ENCODE data around the gene SLC30A3. TPM values are rescaled to one million over a fixed set of nuclear protein-coding genes. Genes with fewer than 3 reads are reported as not detected.

Gene SLC30A3
- total and polyA plus RNA-seq, 3 donors from 2014 or later: 111 to 160 (median 130) TPM

DNA sequence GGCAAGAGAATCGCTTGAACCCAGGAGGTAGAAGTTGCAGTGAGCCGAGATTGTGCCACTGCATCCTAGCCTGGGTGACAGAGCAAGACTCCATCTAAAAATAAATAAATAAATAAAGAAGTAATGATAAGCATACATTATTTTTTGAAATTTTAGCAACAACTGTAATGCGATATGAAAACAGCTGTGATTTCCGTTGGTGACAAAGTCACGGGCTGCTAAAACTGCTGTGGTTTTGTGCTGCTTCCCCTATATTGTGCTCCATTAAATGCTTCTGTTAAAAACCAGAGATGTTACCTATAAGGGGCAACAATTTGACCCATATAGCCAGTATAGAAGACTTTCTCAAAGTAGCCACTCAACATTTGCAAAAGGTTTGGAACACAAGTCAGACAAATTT is 27.7 kb upstream of the SLC30A3 start:
- WGBS, 2 donors: 90 to 91% methylated on average over 5 of the region's 5 CpGs
- no peak overlapping the region for H3K4me3 ChIP-seq
- no peaks in the 10 kb centered on the region for H3K4me1 ChIP-seq
- no peaks in the 10 kb centered on the region for H3K27me3 ChIP-seq
- intact Hi-C loops (cut with DNase I; ENCODE audit: low total_unique reads): no loop called here
- no peaks in the 10 kb centered on the region for H3K36me3 ChIP-seq (ENCODE audit: low read depth, missing control alignments)
- H3K9me3 ChIP-seq: no peaks in the 10 kb centered on the region
- no peak for DNase-seq
- H3K27ac ChIP-seq: no peak overlapping the region
- TF ChIP-seq, protein P1, sequence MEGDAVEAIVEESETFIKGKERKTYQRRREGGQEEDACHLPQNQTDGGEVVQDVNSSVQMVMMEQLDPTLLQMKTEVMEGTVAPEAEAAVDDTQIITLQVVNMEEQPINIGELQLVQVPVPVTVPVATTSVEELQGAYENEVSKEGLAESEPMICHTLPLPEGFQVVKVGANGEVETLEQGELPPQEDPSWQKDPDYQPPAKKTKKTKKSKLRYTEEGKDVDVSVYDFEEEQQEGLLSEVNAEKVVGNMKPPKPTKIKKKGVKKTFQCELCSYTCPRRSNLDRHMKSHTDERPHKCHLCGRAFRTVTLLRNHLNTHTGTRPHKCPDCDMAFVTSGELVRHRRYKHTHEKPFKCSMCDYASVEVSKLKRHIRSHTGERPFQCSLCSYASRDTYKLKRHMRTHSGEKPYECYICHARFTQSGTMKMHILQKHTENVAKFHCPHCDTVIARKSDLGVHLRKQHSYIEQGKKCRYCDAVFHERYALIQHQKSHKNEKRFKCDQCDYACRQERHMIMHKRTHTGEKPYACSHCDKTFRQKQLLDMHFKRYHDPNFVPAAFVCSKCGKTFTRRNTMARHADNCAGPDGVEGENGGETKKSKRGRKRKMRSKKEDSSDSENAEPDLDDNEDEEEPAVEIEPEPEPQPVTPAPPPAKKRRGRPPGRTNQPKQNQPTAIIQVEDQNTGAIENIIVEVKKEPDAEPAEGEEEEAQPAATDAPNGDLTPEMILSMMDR (IDR thresholded peaks at IDR 0.05): no peak
- no peak for TF ChIP-seq POLR2A (IDR thresholded peaks at IDR 0.05)

DNA sequence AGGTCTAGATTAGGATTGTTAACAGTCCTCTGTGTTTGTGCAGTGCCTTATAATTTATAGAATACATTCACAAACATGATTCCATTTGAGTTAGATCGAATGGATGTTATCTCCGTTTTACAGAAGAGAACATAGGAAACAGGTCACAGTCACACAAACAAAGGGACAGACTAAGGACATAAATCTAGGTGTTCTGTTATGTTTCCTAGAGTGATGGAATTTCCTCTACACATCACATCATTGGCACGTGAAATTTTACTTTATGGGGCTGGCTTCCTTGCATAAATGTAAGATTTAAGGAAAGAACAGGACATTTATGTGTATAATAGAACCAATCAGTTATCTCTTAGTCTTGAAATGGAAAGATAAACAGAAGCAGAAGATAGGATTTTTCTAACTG is 25.8 kb upstream of the SLC30A3 start:
- intact Hi-C loops (cut with DNase I; ENCODE audit: low total_unique reads): no loop called here
- no peaks in the 10 kb centered on the region for H3K36me3 ChIP-seq (ENCODE audit: low read depth, missing control alignments)
- no peak overlapping the region for H3K4me3 ChIP-seq
- DNase-seq: no peak
- no peak overlapping the region for H3K27ac ChIP-seq
- no peaks in the 10 kb centered on the region for H3K4me1 ChIP-seq
- 59 to 73% methylated on average over 3 of the region's 3 CpGs for WGBS, 2 donors
- H3K27me3 ChIP-seq: no peaks in the 10 kb centered on the region
- TF ChIP-seq, protein P1 (IDR thresholded peaks at IDR 0.05): no peak
- no peak for TF ChIP-seq POLR2A (IDR thresholded peaks at IDR 0.05)
- no peaks in the 10 kb centered on the region for H3K9me3 ChIP-seq

DNA sequence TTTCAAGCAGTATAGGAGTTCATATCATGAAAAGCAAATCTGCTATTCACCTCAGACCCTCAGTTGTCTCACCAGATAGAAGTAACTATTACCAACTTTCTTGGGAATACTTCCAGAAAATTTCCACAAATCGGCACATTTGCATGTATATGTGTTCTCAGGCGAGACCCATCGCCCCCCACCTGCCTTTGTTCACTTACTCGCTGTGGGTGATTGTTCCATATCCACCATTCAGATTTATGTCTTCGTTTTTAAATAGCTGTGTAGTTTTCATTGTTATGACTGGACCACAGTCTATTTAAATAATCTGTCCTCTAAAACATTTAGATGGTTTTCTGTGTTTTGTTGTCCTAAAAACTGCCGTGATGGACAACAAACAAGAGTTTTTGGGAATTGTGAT is 22.6 kb upstream of the SLC30A3 start:
- Histone ChIP-seq H3K27me3 (no peaks in the 10 kb centered on the region), H3K36me3 (ENCODE audit: low read depth, missing control alignments) (no peaks in the 10 kb centered on the region), H3K27ac (no peak overlapping the region), H3K9me3 (no peaks in the 10 kb centered on the region), H3K4me3 (no peak overlapping the region), H3K4me1 (peaks cover 27% of the 10 kb centered on the region)
- TF ChIP-seq, protein P1 (IDR thresholded peaks at IDR 0.05): no peak
- no peak for TF ChIP-seq POLR2A (IDR thresholded peaks at IDR 0.05)
- intact Hi-C loops (cut with DNase I; ENCODE audit: low total_unique reads): no loop called here
- WGBS, 2 donors: 84 to 94% methylated on average over 6 of the region's 6 CpGs
- DNase-seq: no peak

- H3K27ac ChIP-seq: no peak overlapping the region
- H3K36me3 ChIP-seq (ENCODE audit: low read depth, missing control alignments): no peaks in the 10 kb centered on the region
- no peak overlapping the region for H3K4me3 ChIP-seq
- no peaks in the 10 kb centered on the region for H3K27me3 ChIP-seq
- peaks cover 32% of the 10 kb centered on the region for H3K4me1 ChIP-seq
- WGBS, 2 donors: 71 to 90% methylated on average over 1 of the region's 1 CpG
- no peak for TF ChIP-seq POLR2A (IDR thresholded peaks at IDR 0.05)
- TF ChIP-seq, protein P1 (IDR thresholded peaks at IDR 0.05): no peak
- no peaks in the 10 kb centered on the region for H3K9me3 ChIP-seq
- DNase-seq: no peak
- intact Hi-C loops (cut with DNase I; ENCODE audit: low total_unique reads): no loop called here
These were observed 22.1 kb upstream of the SLC30A3 start for GRCh38 chr2:27284996-27285395.

GRCh38 chr2:27282892-27283291 is 20.0 kb upstream of the SLC30A3 start:
- TF ChIP-seq, protein P1 (IDR thresholded peaks at IDR 0.05): no peak
- TF ChIP-seq POLR2A (IDR thresholded peaks at IDR 0.05): no peak
- H3K27me3 ChIP-seq: no peaks in the 10 kb centered on the region
- H3K36me3 ChIP-seq (ENCODE audit: low read depth, missing control alignments): no peaks in the 10 kb centered on the region
- intact Hi-C loops (cut with DNase I; ENCODE audit: low total_unique reads): no loop called here
- no peak overlapping the region for H3K4me3 ChIP-seq
- H3K27ac ChIP-seq: peak overlapping the region; percentile 38 to 52
- no peaks in the 10 kb centered on the region for H3K9me3 ChIP-seq
- DNase-seq: no peak
- peaks cover 36% of the 10 kb centered on the region for H3K4me1 ChIP-seq
- WGBS, 2 donors: 35 to 53% methylated on average over 4 to 5 of the region's 5 CpGs

Data from testis (tissue), 3 donors.